ENCODE measurements around the gene MRPS18B.
A peak's percentile ranks its signal among the peaks of the same experiment; 100 is the strongest.

MRPS18B gene

GRCh38 chr6:30603961-30604360 lies 13.7 kb upstream of the MRPS18B start:
- no peak for DNase-seq (ENCODE audit: low spot score)

DNA sequence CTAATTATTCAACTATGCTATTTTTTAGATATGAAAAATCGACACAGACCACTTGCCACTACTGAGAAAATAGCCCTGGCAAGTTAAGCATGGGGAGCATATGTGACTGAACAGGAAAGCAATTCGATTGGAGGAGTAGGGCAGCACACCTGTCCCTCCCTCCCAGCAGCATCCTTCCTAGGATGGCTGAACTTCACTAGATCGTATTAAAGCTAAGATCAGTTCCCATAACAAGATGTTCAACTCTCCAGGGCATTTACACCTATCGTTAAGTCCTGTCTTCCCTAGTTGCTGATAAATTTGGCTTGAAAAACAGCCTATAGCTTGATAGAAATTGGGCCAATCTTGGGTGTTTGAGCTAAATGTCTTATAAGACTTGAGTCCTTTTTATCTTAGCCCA lies 7.6 kb upstream of the MRPS18B start:
- DNase-seq (ENCODE audit: low spot score), result no peak

GRCh38 chr6:30611150-30611855 lies 6.3 kb upstream of the MRPS18B start:
- DNase-seq (ENCODE audit: low spot score), result no peak

DNA sequence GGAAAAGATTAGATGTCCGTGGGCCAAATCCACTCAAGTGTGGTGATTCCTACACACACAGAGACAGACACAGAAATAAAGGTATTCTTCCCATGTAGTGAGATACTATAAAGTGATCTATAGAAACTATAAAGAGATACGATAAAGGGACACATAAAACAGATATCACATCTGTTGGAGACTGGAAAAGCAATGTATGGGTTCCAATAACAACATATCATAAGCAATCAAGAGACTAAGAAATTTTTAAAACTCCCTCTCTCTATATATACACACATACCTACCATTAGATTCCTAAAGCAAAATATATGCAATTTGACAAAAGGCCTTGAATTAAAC lies 5.8 kb upstream of the MRPS18B start:
- DNase-seq (ENCODE audit: low spot score), result no peak

DNA sequence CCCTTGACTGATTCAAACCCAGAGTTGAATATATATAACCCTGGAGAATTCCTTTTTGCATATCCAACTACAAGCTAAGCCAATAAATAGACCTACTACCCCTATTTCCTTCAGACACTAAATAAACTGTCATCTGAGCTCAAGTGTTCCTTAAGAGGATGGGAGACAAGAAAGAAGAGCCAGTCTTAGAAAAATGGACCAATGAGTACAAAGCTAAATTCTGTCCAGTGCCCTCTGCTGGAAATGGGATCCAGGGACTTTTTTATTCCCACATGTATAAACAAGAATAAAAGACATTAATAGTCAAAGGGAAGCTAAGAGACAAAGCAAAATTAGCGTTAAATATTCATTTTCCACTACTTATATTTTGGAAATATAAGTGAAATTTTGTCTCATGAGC lies 5.4 kb upstream of the MRPS18B start:
- no peak for DNase-seq (ENCODE audit: low spot score)

DNA sequence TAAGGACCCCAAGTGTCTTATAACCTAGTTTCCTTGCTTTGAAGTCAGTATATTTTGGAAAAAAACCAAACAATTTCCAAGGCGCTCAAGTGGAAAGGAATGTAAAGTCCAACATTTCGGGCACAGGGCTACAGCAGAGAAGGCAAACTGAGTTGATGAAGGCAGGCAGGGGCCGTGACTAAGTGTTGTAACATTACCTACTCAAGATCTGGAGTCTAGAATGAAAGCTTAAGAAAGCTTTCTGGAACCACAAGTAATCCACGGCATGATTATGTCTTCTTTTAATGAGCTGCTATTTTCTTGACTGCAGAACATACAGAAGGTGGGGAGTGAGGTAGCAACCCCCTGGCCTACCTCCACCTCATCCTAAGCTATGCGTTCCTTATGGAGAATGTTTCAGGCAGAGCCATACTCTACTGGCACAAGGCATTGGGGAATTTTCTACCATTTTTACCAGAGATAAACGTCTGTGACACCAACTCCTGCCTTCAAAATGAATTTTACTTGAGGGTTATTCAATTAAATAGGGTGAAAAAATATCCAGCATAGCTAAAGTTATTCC lies 4.9 kb upstream of the MRPS18B start:
- no peak for DNase-seq (ENCODE audit: low spot score)

DNA sequence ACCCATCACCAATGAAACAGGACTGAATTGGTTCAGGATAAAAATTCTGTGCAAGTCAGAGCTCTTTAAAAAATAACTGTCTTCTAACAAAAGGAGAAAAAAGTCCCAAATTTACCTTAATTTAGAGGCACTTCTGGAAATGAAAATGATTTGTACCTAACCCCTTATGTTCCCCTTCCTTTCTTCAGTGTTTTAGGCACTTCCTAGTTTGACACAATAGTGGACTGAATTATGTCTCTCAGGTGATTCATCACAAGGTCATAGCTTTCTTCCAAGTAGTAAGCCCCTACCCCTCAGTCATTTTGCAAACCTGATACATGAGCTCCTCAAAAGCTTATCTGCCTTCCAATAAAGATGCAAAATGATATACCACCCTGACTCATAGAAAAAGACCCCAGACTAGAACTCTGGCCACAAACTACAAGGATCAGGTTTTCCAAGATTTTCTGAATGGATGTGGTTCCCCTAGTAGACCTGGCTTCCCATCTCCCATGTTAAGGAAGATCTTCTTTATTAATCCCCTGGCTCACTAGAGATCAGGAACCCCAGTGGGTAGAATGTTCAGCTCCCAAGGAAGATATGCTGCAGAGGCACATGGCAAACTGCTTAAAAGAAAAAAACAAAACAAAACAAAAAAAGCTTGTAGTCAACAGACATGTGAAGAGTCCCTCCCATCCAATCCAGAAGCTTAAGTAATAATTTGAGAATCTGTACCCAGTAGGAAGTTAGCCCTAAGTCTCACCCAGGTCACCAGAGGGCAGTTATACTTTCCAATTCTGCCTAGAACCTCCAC lies 4.2 kb upstream of the MRPS18B start:
- DNase-seq (ENCODE audit: low spot score), result no peak

DNA sequence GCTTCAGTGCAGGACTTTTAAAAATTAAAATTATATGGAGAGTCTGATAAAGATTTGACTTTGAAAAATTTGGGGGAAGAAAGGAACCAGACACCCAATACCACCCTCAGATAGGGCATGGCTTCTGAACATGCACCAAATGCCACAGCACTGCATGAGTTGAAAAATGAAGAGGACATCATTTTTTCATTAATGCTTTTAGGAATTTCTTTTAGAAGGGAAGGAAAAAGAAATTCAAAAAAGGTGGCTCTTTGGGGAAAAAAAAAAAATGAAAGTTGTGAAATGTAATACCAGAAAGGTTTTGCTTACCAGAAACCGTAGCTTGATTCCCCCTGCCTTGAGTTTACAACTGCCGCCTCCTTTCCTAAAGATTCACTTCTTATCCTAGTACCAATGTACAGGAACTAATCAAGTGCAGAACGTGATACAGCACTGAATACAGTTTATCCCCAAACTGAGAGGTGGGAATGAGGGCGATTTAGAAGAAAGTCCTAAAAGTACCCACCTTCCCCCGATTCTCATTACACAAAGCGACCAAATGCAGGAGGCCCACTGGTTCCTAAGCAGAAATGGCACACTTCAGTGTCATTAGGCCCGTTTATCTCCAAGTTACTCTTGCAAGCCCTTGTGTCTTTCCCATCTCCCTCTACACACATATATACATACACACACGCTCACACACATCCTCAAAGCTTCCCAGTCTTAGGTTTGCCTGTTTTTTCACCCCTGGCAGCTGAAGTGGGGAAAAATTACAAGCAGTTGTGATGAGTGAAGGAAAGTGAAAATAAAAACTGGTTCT lies 3.4 kb upstream of the MRPS18B start:
- no peak for DNase-seq (ENCODE audit: low spot score)

DNA sequence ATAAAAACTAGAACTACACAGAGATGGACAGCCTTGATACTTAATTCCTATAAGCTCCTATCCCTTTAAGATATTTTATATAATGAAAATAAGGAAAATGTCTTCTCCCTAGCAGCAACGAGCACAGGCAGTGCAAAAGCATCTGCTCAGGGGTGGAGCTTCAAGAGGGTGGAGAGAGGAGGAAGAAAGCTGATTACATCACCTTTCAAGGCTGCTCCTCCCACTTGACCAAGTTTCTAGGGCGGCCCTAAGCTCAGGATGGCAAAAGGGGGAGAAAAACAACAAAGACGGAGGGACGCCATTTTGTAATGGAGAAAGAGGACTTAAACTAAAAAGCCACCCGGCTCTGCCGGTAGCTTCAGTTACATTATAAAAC lies 2.8 kb upstream of the MRPS18B start:
- DNase-seq (ENCODE audit: low spot score), result peak; percentile 84

- peak; percentile 78 for DNase-seq (ENCODE audit: low spot score)
These were observed 2.3 kb upstream of the MRPS18B start for GRCh38 chr6:30615219-30615957.

- no peak for DNase-seq (ENCODE audit: low spot score)
These were observed 1.5 kb upstream of the MRPS18B start for GRCh38 chr6:30615958-30616810.

DNA sequence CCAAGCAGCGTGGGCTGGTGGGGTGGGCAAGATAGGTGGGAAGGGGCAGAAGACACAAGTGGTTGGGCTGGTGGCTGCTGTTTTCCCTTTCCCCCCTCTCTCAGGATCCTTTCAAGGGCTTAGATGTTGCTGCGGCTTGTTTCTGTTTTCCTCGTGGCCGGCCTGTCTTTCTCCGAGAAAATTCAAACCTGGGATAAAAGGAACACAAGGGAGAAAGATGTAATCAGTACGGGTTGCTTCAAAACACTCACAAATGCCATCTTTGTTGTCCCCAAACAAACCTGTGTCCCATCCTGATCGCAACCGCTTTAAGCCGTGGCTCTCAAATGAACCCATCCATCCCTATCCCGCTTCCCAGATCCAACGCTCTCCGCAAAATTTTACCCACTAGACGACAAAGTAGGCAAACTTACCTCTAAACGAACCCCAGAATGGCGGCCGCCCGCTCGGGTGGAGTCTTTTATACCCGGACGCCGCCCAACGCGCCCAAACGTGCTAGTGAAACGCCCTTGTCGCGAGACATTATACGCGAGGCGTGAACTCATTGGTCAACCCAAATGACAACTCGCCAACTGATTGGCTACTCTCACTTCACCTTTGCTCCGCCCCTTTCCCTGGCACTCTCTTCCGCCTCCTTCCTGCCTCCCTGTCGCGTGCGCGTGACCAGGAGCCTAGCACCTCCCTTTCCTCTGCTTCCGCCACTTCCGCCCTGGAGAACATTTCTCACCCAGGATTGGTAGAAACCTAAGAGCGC lies 652 bp upstream of the MRPS18B start, which contains the start of gene PPP1R10:
PPP1R10 (minus strand) TSS at position 433 of the 754 bp plus-strand sequence. CDS start 7,299 bp downstream, outside the sequence.
- DNase-seq (ENCODE audit: low spot score), result peak; percentile 98

DNA sequence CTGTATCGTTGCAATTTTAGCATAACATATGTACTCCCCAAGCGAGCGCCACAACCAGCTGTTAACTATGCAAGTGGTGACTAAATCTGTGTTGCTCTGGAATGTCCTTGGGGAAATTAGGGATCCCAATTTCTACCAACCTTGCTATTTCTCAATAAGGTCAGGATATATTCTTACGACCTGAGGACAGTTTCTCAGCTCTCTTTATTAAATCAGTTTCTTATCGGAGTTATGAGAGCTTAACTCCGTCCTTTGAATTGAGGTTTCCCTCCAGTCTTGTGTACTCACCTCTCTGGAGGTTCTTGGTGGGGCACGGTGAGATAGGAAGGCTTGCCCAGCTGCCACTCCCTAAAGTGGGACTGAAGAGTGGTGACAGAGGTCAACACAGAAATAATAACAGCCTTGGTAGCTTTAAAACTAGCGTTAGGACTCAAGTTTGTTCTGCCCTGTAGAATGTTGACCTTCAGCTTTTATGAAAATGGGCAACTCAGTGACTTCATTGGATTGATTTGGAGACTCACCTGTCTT lies 694 bp downstream of the MRPS18B start:
- no peak for DNase-seq (ENCODE audit: low spot score)

GRCh38 chr6:30619561-30619960 lies 1.9 kb downstream of the MRPS18B start:
- no peak for DNase-seq (ENCODE audit: low spot score)

DNA sequence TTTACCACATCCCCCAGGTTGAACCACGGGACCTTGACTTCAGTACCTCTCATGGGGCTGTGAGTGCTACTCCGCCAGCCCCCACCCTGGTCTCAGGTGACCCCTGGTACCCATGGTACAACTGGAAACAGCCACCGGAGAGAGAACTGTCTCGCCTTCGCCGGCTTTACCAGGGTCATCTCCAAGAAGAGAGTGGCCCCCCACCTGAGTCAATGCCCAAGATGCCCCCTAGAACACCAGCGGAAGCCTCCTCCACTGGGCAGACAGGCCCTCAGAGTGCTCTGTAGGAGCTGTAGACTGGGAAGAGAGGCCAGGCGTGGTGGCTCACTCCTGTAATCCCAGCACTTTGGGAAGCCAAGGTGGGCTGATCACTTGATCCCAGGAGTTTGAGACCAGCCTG lies 7.9 kb downstream of the MRPS18B start:
- DNase-seq (ENCODE audit: low spot score), result no peak

DNA sequence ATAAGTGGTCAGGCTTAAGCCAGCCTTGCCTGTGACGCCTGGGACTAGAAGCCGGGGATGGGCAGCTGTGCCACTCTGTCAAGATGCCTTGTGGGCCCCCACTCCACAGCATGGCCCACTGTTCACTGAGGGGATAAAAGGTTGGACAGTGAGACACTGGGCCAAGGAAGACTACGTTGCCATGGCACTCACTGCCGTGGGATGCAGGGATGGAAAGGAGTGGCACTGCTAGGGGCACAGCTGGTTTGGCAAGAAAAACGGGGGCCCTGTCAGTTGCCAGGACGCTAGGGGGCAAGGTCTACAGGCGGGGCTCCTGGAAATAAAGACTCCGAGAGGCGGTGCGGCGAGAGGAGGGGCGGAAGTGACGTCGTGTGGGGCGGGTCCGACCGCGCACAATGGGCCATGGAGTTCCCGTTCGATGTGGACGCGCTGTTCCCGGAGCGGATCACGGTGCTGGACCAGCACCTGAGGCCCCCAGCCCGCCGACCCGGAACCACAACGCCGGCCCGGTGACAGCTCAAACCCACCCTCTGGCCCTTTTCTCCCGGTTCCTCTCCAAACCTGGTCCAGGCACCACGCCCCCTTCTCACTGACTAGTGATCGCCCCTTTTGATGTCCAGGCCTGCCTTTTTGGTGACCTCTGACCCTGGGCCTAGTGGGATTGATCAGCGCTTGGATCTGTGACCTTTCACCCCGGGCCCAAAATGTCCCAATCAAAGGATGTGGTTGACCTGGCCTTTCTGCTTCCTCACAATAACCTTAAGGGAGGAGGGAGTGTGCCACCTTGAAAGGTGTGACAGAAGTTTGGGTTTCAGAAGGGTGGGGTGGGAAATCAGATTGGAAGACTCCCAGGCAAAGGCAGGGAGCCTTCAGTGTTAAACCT lies 9.1 kb downstream of the MRPS18B start, which contains the start of gene ATAT1:
ATAT1 (plus strand) TSS at position 391 of the 883 bp plus-strand sequence.
- peak; percentile 93 for DNase-seq (ENCODE audit: low spot score)

DNA sequence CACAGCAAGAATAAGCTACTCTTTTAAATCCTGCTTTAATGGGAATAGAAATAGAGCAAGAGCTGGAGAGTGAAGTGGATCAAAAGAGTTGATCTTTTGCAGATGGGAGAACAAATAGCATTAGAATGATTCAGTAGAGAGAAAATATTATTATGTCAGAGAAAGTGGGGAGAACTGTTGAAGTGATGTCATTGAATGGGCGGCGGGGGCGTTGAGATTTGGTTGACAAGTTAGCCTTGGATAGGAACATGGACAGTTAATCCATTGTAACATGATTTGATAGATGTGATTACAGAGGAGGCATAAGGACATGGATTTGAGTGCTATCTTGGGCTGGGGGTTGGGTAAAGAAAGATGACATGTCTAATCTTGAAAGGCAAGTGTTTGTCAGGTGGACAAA lies 18.2 kb downstream of the MRPS18B start:
- DNase-seq (ENCODE audit: low spot score), result no peak

DNA sequence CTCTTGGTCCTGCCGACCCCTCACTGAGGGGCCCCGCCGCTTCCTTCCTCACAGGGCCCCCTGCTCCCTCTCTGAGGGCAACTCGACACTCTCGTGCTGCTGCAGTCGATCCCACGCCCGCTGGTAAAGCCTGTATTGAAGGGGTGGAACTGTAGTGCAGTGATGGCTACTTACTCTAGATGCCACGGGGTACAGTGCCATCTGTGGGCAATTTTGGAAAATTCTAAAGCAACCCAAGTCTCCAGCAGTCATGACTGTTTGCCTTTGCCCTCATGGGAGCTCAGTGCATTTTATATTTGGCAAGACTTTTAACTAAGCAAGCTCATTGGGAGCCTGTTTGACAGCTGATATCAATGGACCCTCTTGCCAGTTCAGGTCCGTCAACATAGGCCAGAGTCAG lies 22.8 kb downstream of the MRPS18B start:
- no peak for DNase-seq (ENCODE audit: low spot score)

- DNase-seq (ENCODE audit: low spot score), result no peak
These were observed 23.4 kb downstream of the MRPS18B start for GRCh38 chr6:30641048-30641447.
